Ovary (tissue), 9 donors: ENCODE results near the gene SEMA4B. TPM values are rescaled to one million over a fixed set of nuclear protein-coding genes. Genes with fewer than 3 reads are reported as not detected.

Experiments used
- DNase-seq, 5 donors: peaks; one replicate each; pipeline ENCODE4 v3.0.0-alpha.2; 2019 to 2020
- H3K27ac ChIP-seq, 2 donors: fragments of 200-600 bp; one replicate each; pipeline versions ENCODE4 v1.5.1 to v1.8.0; 2019 to 2022
- H3K27me3 ChIP-seq: fragments of 200-600 bp; one replicate; pipeline ENCODE4 v1.8.0; 2022
- H3K36me3 ChIP-seq: fragments of 200-600 bp; sonication (generic); one replicate; pipeline ENCODE4 v1.5.1; 2019
- H3K4me1 ChIP-seq: one replicate; pipeline ENCODE4 v1.8.1; 2013; ENCODE audit warnings: mild to moderate bottlenecking, moderate library complexity; ENCODE audit not compliant: insufficient read depth
- H3K4me3 ChIP-seq: fragments of 200-600 bp; sonication (generic); one replicate; pipeline ENCODE4 v1.5.1; 2017
- H3K9me3 ChIP-seq, 2 donors: fragments of 200-600 bp in 1 of 2; sonication (generic) in 1 of 2; one replicate each; pipeline versions ENCODE4 v1.5.1 to v1.8.1; 2013 to 2019; ENCODE audit warnings: mild to moderate bottlenecking in 1 of 2, moderate library complexity in 1 of 2
- EP300 ChIP-seq: sonication (generic); formaldehyde crosslinking; IDR thresholded peaks from one replicate; pipeline ENCODE4 v1.6.1; 2017; ENCODE audit warnings: antibody characterized with exemption
- POLR2A ChIP-seq: fragments of 450-650 bp; IDR thresholded peaks from one replicate; pipeline ENCODE4 v1.6.1; 2017; ENCODE audit warnings: antibody characterized with exemption, mild to moderate bottlenecking, moderate library complexity
- WGBS, 3 donors: extraction: QIAGEN DNeasy Blood & Tissue Kit in 1 of 3; methylation state at CpG; one replicate each; pipeline versions ENCODE4 v1.1.5 to v1.1.7; 2013 to 2017; 5-methylcytosine and 5-hydroxymethylcytosine counted together
- intact Hi-C, 4 donors: fragments of 100-400 bp; cut with DNase I; formaldehyde crosslinking; loops; one replicate each; pipeline versions ENCODE4 v1.11.0 to v1.15.1; 2022 to 2023
- polyA plus RNA-seq, 2 donors: library from polyadenylated mRNA; stranded (reverse); fragments of 200-250 nt in 1 of 2; fragments of 350-450 nt in 1 of 2; fragmentation: Illumina TruSeq in 1 of 2; extraction: RNeasy Lipid Tissue Mini Kit (QIAGEN cat#74804) in 1 of 2; gene quantifications; one replicate each; pipeline ENCODE4 v1.2.3, GENCODE V29; 2013 to 2014
- total RNA-seq, 7 donors: library from RNA; depleted of rRNA in 2 of 7; stranded (reverse); fragments of >200 nt in 2 of 7; fragmentation: NEBNext Ultra II Directional in 3 of 7; extraction: Animal tissue kit (Norgen Biotek cat#: 25700) in 3 of 7; gene quantifications; one replicate each; pipeline versions ENCODE4 v1.1.0 to v1.2.4, GENCODE V29; 2016 to 2023
- TF ChIP-seq, protein P1 (sequence below), 3 donors: fragments of 450-650 bp in 2 of 3; fragments of 200-600 bp in 1 of 3; IDR thresholded peaks; one replicate each; pipeline versions ENCODE4 v1.5.1 to v1.8.0; 2016 to 2022; ENCODE audit warnings: antibody characterized with exemption in 3 of 3, mild to moderate bottlenecking in 1 of 3
- donor health status: DM: no; HTN: no; CAD: no; lungs with moderate emphysema.
- donor health status: DM: no; HTN: no; CAD: no.
- donor health status: Bipolar disorder and iron deficiency.
- donor health status: DM: yes; HTN: yes; CAD: no.
- donor health status: DM: no; HTN: no; CAD: no.
- donor health status: DM: yes; HTN: yes; CAD: no.

SEMA4B gene
- total and polyA plus RNA-seq, 9 donors = 12.4 to 83.8 (median 33.2) TPM

DNA sequence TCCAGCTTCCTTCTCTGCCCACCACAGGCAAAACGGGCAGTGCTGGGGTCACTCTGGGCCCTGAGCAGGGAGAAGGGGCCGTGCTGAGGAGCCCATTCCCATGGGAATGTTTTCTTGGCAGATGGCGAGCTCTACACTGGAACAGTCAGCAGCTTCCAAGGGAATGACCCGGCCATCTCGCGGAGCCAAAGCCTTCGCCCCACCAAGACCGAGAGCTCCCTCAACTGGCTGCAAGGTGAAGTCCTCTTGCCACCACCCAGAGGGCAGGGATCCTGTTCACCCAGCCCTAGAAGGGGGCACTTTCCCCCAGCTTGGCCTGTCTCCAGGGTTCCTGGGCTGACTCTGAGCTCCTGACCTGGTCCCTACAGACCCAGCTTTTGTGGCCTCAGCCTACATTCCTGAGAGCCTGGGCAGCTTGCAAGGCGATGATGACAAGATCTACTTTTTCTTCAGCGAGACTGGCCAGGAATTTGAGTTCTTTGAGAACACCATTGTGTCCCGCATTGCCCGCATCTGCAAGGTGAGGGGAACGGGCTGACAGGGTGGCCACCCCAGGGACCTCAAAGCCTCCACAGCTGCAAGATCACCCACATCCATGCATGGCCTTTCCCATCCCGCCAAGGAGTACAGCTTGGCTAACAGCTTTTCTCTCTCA, 20.2 kb downstream of the SEMA4B start:
- 35 to 52% (median 50%) methylated on average over 12 to 14 of the region's 14 CpGs for WGBS, 3 donors
- H3K4me1 ChIP-seq = no peaks in the 10 kb centered on the region
- no peaks in the 10 kb centered on the region for H3K9me3 ChIP-seq
- no peaks in the 10 kb centered on the region for H3K27me3 ChIP-seq
- DNase-seq = peak; percentile 76 to 87 (median 84)
- TF ChIP-seq POLR2A = no peak
- TF ChIP-seq EP300 = no peak
- TF ChIP-seq, protein P1, sequence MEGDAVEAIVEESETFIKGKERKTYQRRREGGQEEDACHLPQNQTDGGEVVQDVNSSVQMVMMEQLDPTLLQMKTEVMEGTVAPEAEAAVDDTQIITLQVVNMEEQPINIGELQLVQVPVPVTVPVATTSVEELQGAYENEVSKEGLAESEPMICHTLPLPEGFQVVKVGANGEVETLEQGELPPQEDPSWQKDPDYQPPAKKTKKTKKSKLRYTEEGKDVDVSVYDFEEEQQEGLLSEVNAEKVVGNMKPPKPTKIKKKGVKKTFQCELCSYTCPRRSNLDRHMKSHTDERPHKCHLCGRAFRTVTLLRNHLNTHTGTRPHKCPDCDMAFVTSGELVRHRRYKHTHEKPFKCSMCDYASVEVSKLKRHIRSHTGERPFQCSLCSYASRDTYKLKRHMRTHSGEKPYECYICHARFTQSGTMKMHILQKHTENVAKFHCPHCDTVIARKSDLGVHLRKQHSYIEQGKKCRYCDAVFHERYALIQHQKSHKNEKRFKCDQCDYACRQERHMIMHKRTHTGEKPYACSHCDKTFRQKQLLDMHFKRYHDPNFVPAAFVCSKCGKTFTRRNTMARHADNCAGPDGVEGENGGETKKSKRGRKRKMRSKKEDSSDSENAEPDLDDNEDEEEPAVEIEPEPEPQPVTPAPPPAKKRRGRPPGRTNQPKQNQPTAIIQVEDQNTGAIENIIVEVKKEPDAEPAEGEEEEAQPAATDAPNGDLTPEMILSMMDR (IDR thresholded peaks at IDR 0.05) = peak; percentile 48 to 82 (median 56)
- no peak overlapping the region for H3K4me3 ChIP-seq
- no peaks in the 10 kb centered on the region for H3K36me3 ChIP-seq
- intact Hi-C loops = loop anchor here in 2 of 4 donors (10.0 kb wide), 3 partner anchors 137 to 327 kb away; partner anchors contain the start of gene AP3S2 (in 1 of the 2)
- peak overlapping the region in 1 of 2 donors; percentile 39 for H3K27ac ChIP-seq

DNA sequence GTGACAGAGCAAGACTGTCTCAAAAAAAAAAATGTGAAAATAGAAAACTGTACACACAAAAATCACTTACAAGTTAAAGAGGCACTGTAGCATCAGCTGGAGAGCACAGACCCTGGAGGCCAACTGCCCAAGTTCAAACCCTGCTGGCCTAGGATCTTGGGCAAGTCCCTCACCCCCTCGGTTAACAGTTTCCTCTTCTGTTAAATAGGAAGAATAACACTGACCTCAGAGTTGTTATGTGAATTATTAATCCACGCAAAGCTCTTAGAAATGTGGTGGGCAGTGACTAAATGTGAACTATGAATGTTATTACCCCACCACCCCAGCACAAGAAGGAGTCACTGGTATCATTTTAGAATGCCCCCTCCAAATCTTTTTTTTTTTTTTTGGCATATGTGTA, 21.4 kb downstream of the SEMA4B start:
- DNase-seq = no peak
- TF ChIP-seq POLR2A (no peak), EP300 (no peak)
- TF ChIP-seq, protein P1 (IDR thresholded peaks at IDR 0.05) = no peak
- Histone ChIP-seq H3K4me1 (no peaks in the 10 kb centered on the region), H3K9me3 (no peaks in the 10 kb centered on the region), H3K27me3 (no peaks in the 10 kb centered on the region), H3K27ac (no peak overlapping the region), H3K36me3 (no peaks in the 10 kb centered on the region), H3K4me3 (no peak overlapping the region)
- intact Hi-C loops = loop anchor here in 2 of 4 donors (10.0 kb wide), 3 partner anchors 138 to 328 kb away; partner anchors contain the start of gene AP3S2 (in 1 of the 2)
- 88 to 92% (median 89%) methylated on average over 2 of the region's 2 CpGs for WGBS, 3 donors

DNA sequence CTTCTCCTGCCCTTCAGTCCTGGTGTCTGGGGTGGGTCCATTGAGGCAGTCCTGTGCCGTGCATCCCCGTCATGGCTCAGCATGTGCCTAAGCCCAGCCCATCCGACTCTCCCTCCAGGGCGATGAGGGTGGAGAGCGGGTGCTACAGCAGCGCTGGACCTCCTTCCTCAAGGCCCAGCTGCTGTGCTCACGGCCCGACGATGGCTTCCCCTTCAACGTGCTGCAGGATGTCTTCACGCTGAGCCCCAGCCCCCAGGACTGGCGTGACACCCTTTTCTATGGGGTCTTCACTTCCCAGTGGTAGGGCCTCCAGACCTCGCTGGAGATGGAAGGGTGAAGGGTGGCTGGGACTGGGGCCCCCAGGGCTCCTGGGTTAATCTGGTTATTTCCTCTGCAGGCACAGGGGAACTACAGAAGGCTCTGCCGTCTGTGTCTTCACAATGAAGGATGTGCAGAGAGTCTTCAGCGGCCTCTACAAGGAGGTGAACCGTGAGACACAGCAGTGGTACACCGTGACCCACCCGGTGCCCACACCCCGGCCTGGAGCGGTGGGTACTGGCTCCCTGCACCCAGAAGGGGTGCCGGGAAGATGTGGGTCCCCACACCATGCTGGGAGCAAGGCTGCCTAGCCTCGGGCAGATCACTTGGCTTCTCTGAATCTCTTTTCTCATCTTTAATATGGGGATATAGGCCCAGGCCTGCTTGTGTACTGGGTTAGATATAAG, 22.5 kb downstream of the SEMA4B start:
- Histone ChIP-seq H3K4me1 (no peaks in the 10 kb centered on the region), H3K27ac (no peak overlapping the region)
- 93 to 94% (median 93%) methylated on average over 20 to 22 of the region's 22 CpGs for WGBS, 3 donors

DNA sequence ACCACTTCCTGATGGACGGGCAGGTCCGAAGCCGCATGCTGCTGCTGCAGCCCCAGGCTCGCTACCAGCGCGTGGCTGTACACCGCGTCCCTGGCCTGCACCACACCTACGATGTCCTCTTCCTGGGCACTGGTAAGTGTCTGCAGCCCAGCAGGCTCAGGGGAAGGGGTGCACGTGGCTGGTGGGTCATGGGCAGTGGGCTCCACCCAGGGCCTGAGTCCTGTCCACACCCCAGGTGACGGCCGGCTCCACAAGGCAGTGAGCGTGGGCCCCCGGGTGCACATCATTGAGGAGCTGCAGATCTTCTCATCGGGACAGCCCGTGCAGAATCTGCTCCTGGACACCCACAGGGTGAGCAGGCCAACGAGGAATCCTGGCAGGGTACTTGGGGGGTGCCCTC, 23.9 kb downstream of the SEMA4B start:
- no peaks in the 10 kb centered on the region for H3K4me1 ChIP-seq

More for the DNA sequence above, 22.5 kb downstream of the SEMA4B start:
- no peak for TF ChIP-seq POLR2A
- TF ChIP-seq, protein P1 (IDR thresholded peaks at IDR 0.05) = no peak
- no peaks in the 10 kb centered on the region for H3K36me3 ChIP-seq
- H3K4me3 ChIP-seq = no peak overlapping the region
- no peaks in the 10 kb centered on the region for H3K27me3 ChIP-seq
- DNase-seq = no peak
- intact Hi-C loops = loop anchor here in 2 of 4 donors (10.0 kb wide), 3 partner anchors 139 to 329 kb away; partner anchors contain the start of gene AP3S2 (in 1 of the 2)
- no peaks in the 10 kb centered on the region for H3K9me3 ChIP-seq

More for the DNA sequence above, 23.9 kb downstream of the SEMA4B start:
- Histone ChIP-seq H3K4me3 (no peak overlapping the region), H3K27me3 (no peaks in the 10 kb centered on the region), H3K27ac (no peak overlapping the region), H3K9me3 (no peaks in the 10 kb centered on the region), H3K36me3 (no peaks in the 10 kb centered on the region)
- TF ChIP-seq EP300 = no peak
- no peak for TF ChIP-seq POLR2A
- TF ChIP-seq, protein P1 (IDR thresholded peaks at IDR 0.05) = no peak
- 91 to 92% (median 91%) methylated on average over 17 of the region's 17 CpGs for WGBS, 3 donors
- intact Hi-C loops = loop anchor here in 2 of 4 donors (10.0 kb wide), 3 partner anchors 140 to 330 kb away; partner anchors contain the start of gene AP3S2 (in 1 of the 2)
- no peak for DNase-seq
